ENCODE measurements around the gene ZSCAN9. TPM values are rescaled to one million over a fixed set of nuclear protein-coding genes. Genes with fewer than 3 reads are reported as not detected.

Gene ZSCAN9
- total RNA-seq, 1 experiment from 2014 or later = 13.9 TPM

GRCh38 chr6:28266563-28266961 is 41.5 kb downstream of the ZSCAN9 start:
- Histone ChIP-seq H3K4me1 (peaks cover 15% of the 10 kb centered on the region), H3K9me3 (no peaks in the 10 kb centered on the region), H3K27me3 (replicated peaks; ENCODE audit: control insufficient read depth, insufficient read depth, low read length) (no peaks in the 10 kb centered on the region), H3K36me3 (ENCODE audit: control insufficient read depth, insufficient read depth, low read length) (no peaks in the 10 kb centered on the region), H3K4me3 (ENCODE audit: low read depth, low read length) (peak overlapping the region; percentile 57)
- Mint-ChIP-seq H3K27me3 (ENCODE audit: insufficient read depth, unreplicated experiment) (no peaks in the 10 kb centered on the region), H3K27ac (ENCODE audit: unreplicated experiment) (no peak overlapping the region), H3K4me1 (ENCODE audit: low read depth, unreplicated experiment) (no peaks in the 10 kb centered on the region), H3K36me3 (ENCODE audit: insufficient read depth, unreplicated experiment) (no peaks in the 10 kb centered on the region), H3K4me3 (ENCODE audit: unreplicated experiment) (no peak overlapping the region), H3K9me3 (ENCODE audit: unreplicated experiment) (no peaks in the 10 kb centered on the region)
- DNase-seq = no peak
- intact Hi-C loops (cut with micrococcal nuclease; ENCODE audit: unreplicated experiment) = no loop called here
- ChIA-PET POLR2A (interaction anchor here (0.9 to 1.7 kb wide), 5 partner anchors 14 to 125 kb away, joined by 4 to 13 read pairs (median 5); partner anchors contain the start of genes PGBD1, ZKSCAN4, ZKSCAN8 and ZSCAN31), CTCF (interaction anchor here (1.2 to 1.7 kb wide), 4 partner anchors 14 to 117 kb away, joined by 3 to 9 read pairs (median 6); partner anchors contain the start of gene ZKSCAN4)
- TF ChIP-seq, protein P1, sequence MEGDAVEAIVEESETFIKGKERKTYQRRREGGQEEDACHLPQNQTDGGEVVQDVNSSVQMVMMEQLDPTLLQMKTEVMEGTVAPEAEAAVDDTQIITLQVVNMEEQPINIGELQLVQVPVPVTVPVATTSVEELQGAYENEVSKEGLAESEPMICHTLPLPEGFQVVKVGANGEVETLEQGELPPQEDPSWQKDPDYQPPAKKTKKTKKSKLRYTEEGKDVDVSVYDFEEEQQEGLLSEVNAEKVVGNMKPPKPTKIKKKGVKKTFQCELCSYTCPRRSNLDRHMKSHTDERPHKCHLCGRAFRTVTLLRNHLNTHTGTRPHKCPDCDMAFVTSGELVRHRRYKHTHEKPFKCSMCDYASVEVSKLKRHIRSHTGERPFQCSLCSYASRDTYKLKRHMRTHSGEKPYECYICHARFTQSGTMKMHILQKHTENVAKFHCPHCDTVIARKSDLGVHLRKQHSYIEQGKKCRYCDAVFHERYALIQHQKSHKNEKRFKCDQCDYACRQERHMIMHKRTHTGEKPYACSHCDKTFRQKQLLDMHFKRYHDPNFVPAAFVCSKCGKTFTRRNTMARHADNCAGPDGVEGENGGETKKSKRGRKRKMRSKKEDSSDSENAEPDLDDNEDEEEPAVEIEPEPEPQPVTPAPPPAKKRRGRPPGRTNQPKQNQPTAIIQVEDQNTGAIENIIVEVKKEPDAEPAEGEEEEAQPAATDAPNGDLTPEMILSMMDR (IDR thresholded peaks at IDR 0.05; ENCODE audit: insufficient read depth in 1 of 2, low read depth in 1 of 2, low read length in 1 of 2, severe bottlenecking in 1 of 2, unreplicated experiment in 1 of 2) = no peak
- no TSS peak for BruUV-seq (replicated peaks)

DNA sequence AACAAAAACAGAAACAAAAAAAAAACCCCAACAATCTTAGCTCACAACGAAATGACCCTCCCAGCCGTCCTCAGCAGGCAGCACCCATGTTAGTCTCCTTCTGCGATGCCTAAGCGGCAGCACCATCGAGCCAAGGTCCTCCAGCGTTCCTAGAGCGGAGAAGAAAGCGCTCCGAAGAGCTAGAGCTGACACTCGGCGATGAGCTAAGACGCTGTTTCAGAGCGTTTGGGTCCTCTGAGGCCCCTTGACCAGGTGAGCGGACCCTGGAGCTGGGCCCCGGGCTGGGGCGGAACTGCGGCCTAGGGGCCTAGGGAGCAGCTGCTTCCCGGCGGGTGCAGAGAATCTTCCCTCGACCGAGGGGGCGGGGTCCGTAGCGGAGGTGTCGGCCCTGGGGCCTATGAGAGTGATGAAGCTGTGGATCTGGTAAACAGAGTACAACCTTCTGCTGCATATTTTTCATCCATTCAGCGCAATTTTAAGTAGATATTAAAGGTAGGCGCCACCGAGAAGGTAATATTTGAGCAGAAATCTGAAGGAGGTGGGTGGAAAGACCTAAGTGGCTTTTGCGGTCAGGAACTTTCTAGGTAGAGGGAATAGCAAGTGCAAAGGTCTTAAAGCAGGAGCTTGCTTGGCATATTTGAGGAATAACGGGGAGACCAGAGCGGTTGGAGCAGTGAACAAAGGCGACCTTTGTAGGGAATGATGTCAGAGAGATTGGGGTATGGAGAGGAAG is 42.1 kb downstream of the ZSCAN9 start, which contains the start of gene ZSCAN26:
ZSCAN26 (plus strand) TSS at position 182 of the 733 bp plus-strand sequence. CDS start 4,777 bp downstream, outside the sequence.
- Histone ChIP-seq H3K9me3 (no peaks in the 10 kb centered on the region), H3K36me3 (ENCODE audit: control insufficient read depth, insufficient read depth, low read length) (no peaks in the 10 kb centered on the region; the same call in 1 of the 2 replicates), H3K4me3 (ENCODE audit: low read depth, low read length) (peak within 1 kb of the TSS; percentile 57), H3K4me1 (peaks cover 15% of the 10 kb centered on the region), H3K27me3 (replicated peaks; ENCODE audit: control insufficient read depth, insufficient read depth, low read length) (no peaks in the 10 kb centered on the region)
- DNase-seq = peak; percentile 92
- Mint-ChIP-seq H3K4me3 (ENCODE audit: unreplicated experiment) (no peak within 1 kb of the TSS), H3K27me3 (ENCODE audit: insufficient read depth, unreplicated experiment) (no peaks in the 10 kb centered on the region), H3K9me3 (ENCODE audit: unreplicated experiment) (no peaks in the 10 kb centered on the region), H3K36me3 (ENCODE audit: insufficient read depth, unreplicated experiment) (no peaks in the 10 kb centered on the region), H3K4me1 (ENCODE audit: low read depth, unreplicated experiment) (no peaks in the 10 kb centered on the region), H3K27ac (ENCODE audit: unreplicated experiment) (no peak within 1 kb of the TSS)
- TF ChIP-seq, protein P1 (IDR thresholded peaks at IDR 0.05; ENCODE audit: insufficient read depth in 1 of 2, low read depth in 1 of 2, low read length in 1 of 2, severe bottlenecking in 1 of 2, unreplicated experiment in 1 of 2) = no peak
- BruUV-seq (replicated peaks) = no TSS peak
- CTCF ChIA-PET = interaction anchor here (0.8 to 1.7 kb wide), 5 partner anchors 15 to 163 kb away, joined by 3 to 9 read pairs (median 4); partner anchors contain the start of gene ZKSCAN4
- intact Hi-C loops (cut with micrococcal nuclease; ENCODE audit: unreplicated experiment) = loop anchor here (1.0 kb wide), 4 partner anchors 14 to 89 kb away; partner anchors contain the start of genes PGBD1, ZKSCAN4 and ZSCAN9
- POLR2A ChIA-PET = interaction anchor here (0.8 to 1.7 kb wide), 6 partner anchors 14 to 402 kb away, joined by 3 to 13 read pairs (median 5); partner anchors contain the start of genes PGBD1, ZKSCAN4, ZKSCAN8 and ZSCAN31

- no peaks in the 10 kb centered on the region; the same call in 1 of the 2 replicates for H3K36me3 ChIP-seq (ENCODE audit: control insufficient read depth, insufficient read depth, low read length)
- peaks cover 15% of the 10 kb centered on the region for H3K4me1 ChIP-seq
- H3K27me3 Mint-ChIP-seq (ENCODE audit: insufficient read depth, unreplicated experiment) = no peaks in the 10 kb centered on the region
- TSS peak; percentile 60 for BruUV-seq (replicated peaks)
- no peak overlapping the region for H3K4me3 Mint-ChIP-seq (ENCODE audit: unreplicated experiment)
- DNase-seq = no peak
- no peaks in the 10 kb centered on the region for H3K36me3 Mint-ChIP-seq (ENCODE audit: insufficient read depth, unreplicated experiment)
- intact Hi-C loops (cut with micrococcal nuclease; ENCODE audit: unreplicated experiment) = loop anchor here (1.0 kb wide), 4 partner anchors 14 to 89 kb away; partner anchors contain the start of genes PGBD1, ZKSCAN4 and ZSCAN9
- TF ChIP-seq, protein P1 (IDR thresholded peaks at IDR 0.05; ENCODE audit: insufficient read depth in 1 of 2, low read depth in 1 of 2, low read length in 1 of 2, severe bottlenecking in 1 of 2, unreplicated experiment in 1 of 2) = no peak
- peak overlapping the region; percentile 57 for H3K4me3 ChIP-seq (ENCODE audit: low read depth, low read length)
- no peaks in the 10 kb centered on the region for H3K9me3 Mint-ChIP-seq (ENCODE audit: unreplicated experiment)
- POLR2A ChIA-PET = interaction anchor here (0.8 to 1.7 kb wide), 3 partner anchors 68 to 403 kb away, joined by 3 to 13 read pairs (median 5); partner anchors contain the start of genes ZKSCAN8 and ZSCAN31
- no peak overlapping the region for H3K27ac Mint-ChIP-seq (ENCODE audit: unreplicated experiment)
- H3K4me1 Mint-ChIP-seq (ENCODE audit: low read depth, unreplicated experiment) = no peaks in the 10 kb centered on the region
- CTCF ChIA-PET = interaction anchor here (0.8 to 1.7 kb wide), 4 partner anchors 68 to 163 kb away, joined by 3 to 9 read pairs (median 6); no protein-coding TSS in a partner anchor
- H3K27me3 ChIP-seq (replicated peaks; ENCODE audit: control insufficient read depth, insufficient read depth, low read length) = no peaks in the 10 kb centered on the region
- H3K9me3 ChIP-seq = no peaks in the 10 kb centered on the region
These were observed 42.6 kb downstream of the ZSCAN9 start for GRCh38 chr6:28267695-28268059.

All from Caco-2 (cell line).